H1 (cell line): Measurements from ENCODE around the gene SHISA7. TPM values are rescaled to one million over a fixed set of nuclear protein-coding genes. Genes with fewer than 3 reads are reported as not detected.

ENCODE experiments used
- ATF3 ChIP-seq: IDR thresholded peaks from 2 replicates; pipeline ENCODE4 v1.6.1; 2011; ENCODE audit warnings: low read depth, mild to moderate bottlenecking, low read length; ENCODE audit not compliant: insufficient read depth
- BACH1 ChIP-seq: IDR thresholded peaks from 2 replicates; pipeline ENCODE4 v1.6.1; 2012; ENCODE audit warnings: low read length, improper control_type of control experiment
- CBX5 ChIP-seq: fragments of 300-800, 300-1000 bp; sonication (generic); IDR thresholded peaks from 2 replicates; pipeline ENCODE4 v1.7.1; 2016; ENCODE audit warnings: antibody characterized with exemption, low read length, low read depth
- CTCF ChIP-seq, 3 experiments: IDR thresholded peaks; 1 replicate in 2 of 3; 2 replicates in 1 of 3; pipeline versions ENCODE4 v1.5.1 to v1.6.1; 2011; ENCODE audit warnings: low read length in 3 of 3, mild to moderate bottlenecking in 3 of 3, inconsistent platforms in 2 of 3, low read depth in 1 of 3, moderate library complexity in 1 of 3; ENCODE audit not compliant: insufficient read depth in 1 of 3; ENCODE audit errors: control extremely low read depth in 1 of 3
- EGR1 ChIP-seq: IDR thresholded peaks from 2 replicates; pipeline ENCODE4 v1.6.1; 2011; ENCODE audit warnings: low read depth, low read length, borderline replicate concordance
- EP300 ChIP-seq, 2 experiments: IDR thresholded peaks; 1 replicate in 1 of 2; 2 replicates in 1 of 2; pipeline ENCODE4 v1.6.1; 2011 to 2012; ENCODE audit warnings: low read depth in 2 of 2, low read length in 2 of 2, mild to moderate bottlenecking in 2 of 2, borderline replicate concordance in 1 of 2, inconsistent platforms in 1 of 2, moderate library complexity in 1 of 2
- FOSL1 ChIP-seq: IDR thresholded peaks from 2 replicates; pipeline ENCODE4 v1.6.1; 2011; ENCODE audit warnings: mild to moderate bottlenecking, low read depth, low read length, moderate library complexity; ENCODE audit not compliant: insufficient read depth
- JUN ChIP-seq: IDR thresholded peaks from 2 replicates; pipeline ENCODE4 v1.6.1; 2011; ENCODE audit warnings: low read depth, mild to moderate bottlenecking, improper control_type of control experiment, low read length
- MAFK ChIP-seq: IDR thresholded peaks from 2 replicates; pipeline ENCODE4 v1.6.1; 2012; ENCODE audit warnings: low read depth, mild to moderate bottlenecking, improper control_type of control experiment, low read length
- NRF1 ChIP-seq: IDR thresholded peaks from 2 replicates; pipeline ENCODE4 v1.6.1; 2011; ENCODE audit warnings: mild to moderate bottlenecking, low read depth, low read length, improper control_type of control experiment
- POLR2AphosphoS5 ChIP-seq: IDR thresholded peaks from 2 replicates; pipeline ENCODE4 v1.6.1; 2011; ENCODE audit warnings: low read depth, low read length
- RAD21 ChIP-seq, 2 experiments: IDR thresholded peaks in 1 of 2; conservative IDR thresholded peaks in 1 of 2; 2 replicates each; pipeline ENCODE4 v1.6.1; 2011; ENCODE audit warnings: low read depth in 2 of 2, low read length in 2 of 2, improper control_type of control experiment in 1 of 2, inconsistent platforms in 1 of 2, mild to moderate bottlenecking in 1 of 2, moderate library complexity in 1 of 2
- SAP30 ChIP-seq: fragments of 300-600 bp; sonication (generic); IDR thresholded peaks from 2 replicates; pipeline ENCODE4 v1.7.1; 2012; ENCODE audit warnings: low read length, moderate library complexity, mild to moderate bottlenecking, inconsistent platforms; ENCODE audit not compliant: insufficient read depth, insufficient replicate concordance
- SIN3A ChIP-seq, 2 experiments: IDR thresholded peaks in 1 of 2; conservative IDR thresholded peaks in 1 of 2; 2 replicates each; pipeline ENCODE4 v1.6.1; 2011 to 2012; ENCODE audit warnings: low read length in 2 of 2, improper control_type of control experiment in 1 of 2, low read depth in 1 of 2, mild to moderate bottlenecking in 1 of 2
- SP2 ChIP-seq: IDR thresholded peaks from 2 replicates; pipeline ENCODE4 v1.6.1; 2012; ENCODE audit warnings: mild to moderate bottlenecking, low read length, inconsistent platforms
- SP4 ChIP-seq: IDR thresholded peaks from 2 replicates; pipeline ENCODE4 v1.6.1; 2012; ENCODE audit warnings: low read length, inconsistent platforms
- SRF ChIP-seq: IDR thresholded peaks from 2 replicates; pipeline ENCODE4 v1.6.1; 2011; ENCODE audit warnings: mild to moderate bottlenecking, low read depth, low read length, moderate library complexity
- TCF12 ChIP-seq: IDR thresholded peaks from 2 replicates; pipeline ENCODE4 v1.6.1; 2011; ENCODE audit warnings: low read depth, mild to moderate bottlenecking, low read length
- ZNF274 ChIP-seq: IDR thresholded peaks from 2 replicates; pipeline ENCODE4 v1.7.0; 2012; ENCODE audit warnings: low read length, borderline replicate concordance; ENCODE audit errors: extremely low read depth
- polyA plus RNA-seq, 7 experiments: library from polyadenylated mRNA; depleted of rRNA in 3 of 7; stranded (reverse) in 5 of 7; unstranded in 2 of 7; fragments of >200 nt in 5 of 7; fragments of 200-250 nt in 2 of 7; gene quantifications; 1 replicate in 5 of 7; 2 replicates in 1 of 7; 4 replicates in 1 of 7; pipeline versions ENCODE4 v1.2.1 to v1.2.3, GENCODE V29; 2011 to 2013; ENCODE audit warnings: missing spikeins in 2 of 7, mixed read lengths in 2 of 7
- total RNA-seq: library from RNA; stranded (reverse); fragmentation: NEBNext Ultra II Directional; extraction: Animal tissue kit (Norgen Biotek cat#: 25700); gene quantifications from 2 replicates; pipeline ENCODE4 v1.2.1, GENCODE V29; 2021

The SHISA7 gene
- total and polyA plus RNA-seq, 2 of the 8 experiments (the other 6 are each of a cell fraction or from before 2014, with no cell fraction given) = 0.76 to 1.0 TPM

- TF ChIP-seq SAP30 (no peak), EGR1 (no peak), BACH1 (no peak), ATF3 (no peak), MAFK (no peak), POLR2AphosphoS5 (no peak), EP300 (IDR thresholded peaks at IDR 0.05; ENCODE audit: borderline replicate concordance in 1 of 2, low read depth in 2 of 2, low read length in 2 of 2) (peak in 1 of 2 experiments; percentile 63; a peak in 1 of 3 replicates), SP2 (no peak), SIN3A (conservative IDR thresholded peaks at IDR 0.05 in 1 of 2, IDR thresholded peaks at IDR 0.05 in 1 of 2; ENCODE audit: low read depth in 1 of 2, low read length in 2 of 2) (peak in 1 of 2 experiments; percentile 89; a peak in 2 of 4 replicates), FOSL1 (no peak), NRF1 (no peak), RAD21 (IDR thresholded peaks at IDR 0.05 in 1 of 2, conservative IDR thresholded peaks at IDR 0.05 in 1 of 2; ENCODE audit: low read depth in 2 of 2, low read length in 2 of 2) (peak; percentile 56 to 73), SRF (no peak), TCF12 (no peak), ZNF274 (no peak), CTCF (IDR thresholded peaks at IDR 0.05; ENCODE audit: control extremely low read depth in 1 of 3, insufficient read depth in 1 of 3, low read depth in 1 of 3, low read length in 3 of 3) (peak; percentile 87 to 93 (median 89)), CBX5 (no peak), SP4 (no peak), JUN (no peak)
Measured at GRCh38 chr19:55467236-55468053, 24.3 kb upstream of the SHISA7 start (continued).
